IPS-18c (cell line): ENCODE measurements around the gene CRTC1.
"Not testable (repeated sequence)": the region's sequence is repeated elsewhere in the genome, so short reads cannot be mapped to it uniquely, and the experiment has no call there.

Experiments used
- H3K4me3 ChIP-seq: 2 replicates; pipeline ENCODE4 v1.7.0; 2013; ENCODE audit warnings: low read depth, mild to moderate bottlenecking, low read length, moderate library complexity; ENCODE audit not compliant: insufficient read depth
- H3K9me3 ChIP-seq: one replicate; pipeline ENCODE4 v1.6.1; 2013; ENCODE audit warnings: mild to moderate bottlenecking, low read length, moderate library complexity; ENCODE audit not compliant: control insufficient read depth, insufficient read depth

The CRTC1 gene

DNA sequence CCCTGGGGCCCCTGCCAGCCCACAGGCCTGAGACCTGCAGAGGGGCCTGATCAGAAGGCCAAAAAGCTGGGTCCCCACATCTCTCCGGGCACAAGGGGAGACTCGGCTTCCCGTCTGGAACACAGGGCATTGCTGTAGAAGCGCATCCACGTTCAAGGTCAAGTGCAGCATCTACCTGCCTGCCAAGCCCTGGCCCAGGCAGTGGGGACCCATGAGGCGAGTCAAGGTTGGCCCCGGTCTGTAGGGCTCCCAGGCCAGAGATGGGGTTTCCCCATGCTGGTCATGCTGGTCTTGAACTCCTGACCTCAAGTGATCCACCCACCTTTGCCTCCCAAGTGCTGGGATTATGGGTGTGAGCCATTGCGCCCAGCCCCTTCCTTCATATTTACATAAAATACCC is 121.2 kb downstream of the CRTC1 start:
- H3K4me3 ChIP-seq = no peak overlapping the region
- no peaks in the 10 kb centered on the region for H3K9me3 ChIP-seq

DNA sequence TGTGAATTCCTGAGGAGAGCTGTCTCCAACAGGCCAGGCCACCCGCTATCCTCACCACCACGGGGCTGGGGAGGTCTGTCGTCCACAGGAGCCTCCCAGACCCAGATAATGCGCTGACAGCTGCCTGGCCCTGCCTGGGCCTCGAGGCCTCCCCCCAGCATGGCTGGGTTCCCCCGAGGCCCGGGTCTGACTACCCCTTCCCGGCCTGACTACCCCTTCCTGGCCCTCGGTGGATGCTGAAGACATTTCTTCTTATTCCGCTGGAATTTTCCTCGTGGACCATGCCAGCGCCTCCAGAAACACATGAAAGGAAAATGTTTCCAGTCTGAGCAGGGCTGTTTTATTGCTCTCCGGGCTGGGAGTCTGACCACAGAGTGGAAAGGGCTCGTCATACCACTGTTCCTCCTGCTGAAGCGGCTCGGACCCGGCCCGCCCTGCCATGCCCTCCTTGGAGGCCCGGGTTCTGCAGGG is 124.4 kb downstream of the CRTC1 start:
- Histone ChIP-seq H3K4me3 (no peak overlapping the region), H3K9me3 (no peaks in the 10 kb centered on the region)

DNA sequence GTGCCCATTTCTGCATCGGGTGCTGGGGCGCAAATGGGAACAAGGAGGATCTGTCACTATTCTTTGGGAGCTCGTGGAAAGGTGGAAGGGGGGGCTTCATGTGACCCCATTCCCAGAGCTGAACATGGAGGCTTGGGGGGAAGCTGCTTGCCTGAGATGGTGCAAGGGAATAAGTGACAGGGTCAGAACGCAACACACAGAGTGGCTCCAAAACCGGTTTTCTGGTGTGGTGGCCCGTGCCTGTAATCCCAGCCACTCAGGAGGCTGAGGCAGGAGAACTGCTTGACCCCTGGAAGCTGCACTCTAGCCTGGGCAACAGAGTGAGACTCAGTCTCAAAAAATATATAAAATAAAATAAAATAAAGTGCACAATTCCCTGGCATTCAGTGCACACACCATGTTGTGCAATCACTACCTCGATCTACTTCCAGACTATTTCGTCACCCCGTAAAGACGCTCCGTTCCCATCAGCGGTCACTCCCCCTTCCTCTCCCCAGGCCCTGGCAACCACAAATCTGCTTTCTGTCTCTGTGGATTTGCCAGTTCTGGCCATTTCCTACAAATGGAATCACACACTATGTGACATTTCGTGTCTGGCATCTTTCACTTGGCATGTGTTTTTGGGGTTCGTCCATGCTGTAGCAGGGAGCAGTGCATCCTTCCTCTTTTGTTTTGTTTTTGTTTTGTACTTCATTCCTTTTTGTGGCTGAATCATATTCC is 125.8 kb downstream of the CRTC1 start:
- H3K9me3 ChIP-seq = no peaks in the 10 kb centered on the region

DNA sequence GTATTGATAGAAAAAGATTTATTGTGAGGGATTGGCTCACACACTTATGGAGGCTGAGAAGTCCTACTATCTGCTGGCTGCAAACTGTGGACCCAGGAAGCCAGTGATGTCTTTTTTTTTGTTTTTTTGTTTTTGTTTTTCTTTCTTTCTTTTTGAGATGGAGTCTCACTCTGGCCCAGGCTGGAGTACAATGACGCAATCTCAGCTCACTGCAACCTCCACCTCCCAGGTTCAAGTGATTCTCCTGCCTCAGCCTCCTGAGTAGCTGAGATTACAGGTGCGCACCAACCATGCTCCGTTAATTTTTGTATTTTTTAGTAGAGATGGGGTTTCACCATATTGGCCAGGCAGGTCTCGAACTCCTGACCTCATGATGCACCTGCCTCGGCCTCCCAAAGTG is 128.2 kb downstream of the CRTC1 start:
- not testable (repeated sequence) for H3K9me3 ChIP-seq, H3K4me3 ChIP-seq

More for the DNA sequence above, 125.8 kb downstream of the CRTC1 start:
- no peak overlapping the region for H3K4me3 ChIP-seq

DNA sequence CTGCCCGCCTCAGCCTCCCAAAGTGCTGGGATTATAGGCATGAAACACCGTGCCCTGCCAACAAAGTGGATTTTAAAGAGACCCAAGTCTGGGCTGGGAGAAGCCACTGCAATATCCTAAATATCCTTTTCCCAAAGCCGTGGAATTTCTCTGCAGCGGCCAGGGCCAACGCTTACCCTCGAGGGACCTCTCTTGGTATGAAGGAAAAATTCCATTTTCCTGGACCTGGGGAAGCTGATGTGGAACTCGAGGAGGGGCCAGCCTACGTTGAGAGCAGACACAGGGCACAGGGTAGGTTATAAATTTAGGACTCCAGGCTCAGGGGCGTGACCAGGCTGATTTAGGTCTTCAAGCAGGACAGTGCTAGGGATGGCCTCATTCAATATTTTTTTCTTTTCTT is 130.6 kb downstream of the CRTC1 start:
- no peaks in the 10 kb centered on the region for H3K9me3 ChIP-seq
- H3K4me3 ChIP-seq = no peak overlapping the region

DNA sequence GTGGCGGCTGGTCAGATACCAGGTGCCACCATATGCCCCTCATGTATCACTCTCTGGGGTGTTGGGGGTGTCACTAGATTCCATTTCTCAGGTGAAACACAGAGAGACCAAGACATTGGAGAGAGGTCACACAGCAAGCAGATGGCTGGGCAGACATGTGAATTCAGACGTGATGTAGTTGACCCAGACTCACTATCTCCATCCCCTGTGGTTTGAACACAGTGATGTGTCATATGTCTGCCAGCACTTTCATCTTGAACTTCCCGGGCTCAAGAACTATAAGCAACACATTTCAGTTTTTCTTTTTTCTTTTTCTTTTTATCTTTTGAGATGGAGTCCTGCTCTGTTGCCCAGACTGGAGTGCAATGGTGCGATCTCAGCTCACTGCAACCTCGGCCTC is 132.2 kb downstream of the CRTC1 start:
- Histone ChIP-seq H3K9me3 (no peaks in the 10 kb centered on the region), H3K4me3 (no peak overlapping the region)

DNA sequence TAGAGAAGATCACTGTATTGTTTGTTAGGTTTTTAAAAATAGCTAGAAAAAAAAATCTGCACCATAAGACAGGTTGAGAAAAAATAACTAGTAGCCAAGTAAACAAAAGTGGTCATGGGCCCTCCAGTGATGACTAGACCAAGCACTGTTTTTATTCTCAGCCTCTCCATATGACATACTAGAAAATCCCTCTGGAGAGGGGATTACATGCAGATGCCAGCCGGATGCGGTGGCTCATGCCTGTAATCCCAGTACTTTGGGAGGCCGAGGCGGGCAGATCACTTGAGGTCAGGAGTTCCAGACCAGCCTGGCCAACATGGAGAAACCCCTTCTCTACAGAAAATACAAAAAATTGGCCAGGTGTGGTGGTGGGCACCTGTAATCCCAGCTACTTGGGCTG is 133.2 kb downstream of the CRTC1 start:
- H3K4me3 ChIP-seq, H3K9me3 ChIP-seq: not testable (repeated sequence)

DNA sequence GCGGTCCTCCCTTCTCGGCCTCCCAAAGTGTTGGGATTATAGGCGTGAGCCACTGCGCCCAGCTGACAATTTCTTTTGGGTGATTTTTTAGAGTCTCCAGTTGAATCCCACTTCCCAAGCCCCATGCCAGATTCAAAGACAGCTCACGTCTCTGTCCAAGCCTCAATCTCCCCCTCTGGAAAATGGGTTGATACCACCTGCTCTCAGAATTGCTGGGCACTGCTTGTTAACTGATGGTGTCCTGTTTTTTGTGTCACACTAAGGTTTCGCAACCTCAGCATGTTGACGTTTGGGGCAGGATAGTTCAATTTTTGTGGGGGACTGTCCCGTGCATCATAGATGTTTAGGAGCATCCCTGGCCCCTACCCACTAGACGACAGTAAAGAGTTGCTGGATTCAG is 134.1 kb downstream of the CRTC1 start:
- H3K9me3 ChIP-seq = no peaks in the 10 kb centered on the region

DNA sequence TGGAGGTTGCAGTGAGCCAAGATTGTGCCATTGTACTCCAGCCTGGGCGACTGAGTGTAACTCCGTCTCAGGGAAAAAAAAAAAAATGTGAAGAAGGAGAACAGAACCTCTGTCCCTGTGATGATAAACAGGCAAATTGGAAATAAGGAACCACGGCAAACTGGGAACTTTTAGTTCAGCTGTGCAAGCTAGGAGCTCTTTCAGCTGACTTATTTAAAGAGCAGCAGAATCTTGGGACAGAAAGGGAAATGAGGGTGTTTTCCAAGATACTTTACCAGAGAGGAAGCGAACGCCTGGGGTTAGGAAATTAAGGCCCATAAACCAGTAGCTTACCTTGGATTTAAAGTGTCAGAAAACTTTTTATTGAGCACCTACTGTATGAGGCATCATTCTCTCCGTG is 145.3 kb downstream of the CRTC1 start:
- Histone ChIP-seq H3K9me3 (peaks cover 4% of the 10 kb centered on the region), H3K4me3 (no peak overlapping the region)

More for the DNA sequence above, 134.1 kb downstream of the CRTC1 start:
- no peak overlapping the region; the same call in 1 of the 2 replicates for H3K4me3 ChIP-seq

DNA sequence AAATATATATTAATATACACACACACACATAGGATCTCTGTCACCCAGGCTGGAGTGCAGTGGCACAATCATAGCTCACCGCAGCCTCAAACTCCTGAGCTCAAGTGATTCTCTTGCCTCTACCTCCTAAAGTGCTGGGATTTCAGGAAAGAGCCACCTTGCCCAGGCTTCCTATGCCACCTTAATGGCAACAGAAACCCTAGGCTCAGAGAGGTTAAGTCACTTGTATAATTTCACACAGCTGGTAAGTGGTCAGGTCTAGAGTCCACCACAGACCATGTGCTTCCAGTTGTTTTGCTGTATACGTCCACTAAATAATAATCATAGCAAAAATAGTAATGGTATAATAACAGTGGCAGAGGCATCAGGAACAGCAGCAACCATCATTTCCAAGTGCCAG is 147.0 kb downstream of the CRTC1 start:
- Histone ChIP-seq H3K4me3 (no peak overlapping the region), H3K9me3 (peaks cover 4% of the 10 kb centered on the region)

DNA sequence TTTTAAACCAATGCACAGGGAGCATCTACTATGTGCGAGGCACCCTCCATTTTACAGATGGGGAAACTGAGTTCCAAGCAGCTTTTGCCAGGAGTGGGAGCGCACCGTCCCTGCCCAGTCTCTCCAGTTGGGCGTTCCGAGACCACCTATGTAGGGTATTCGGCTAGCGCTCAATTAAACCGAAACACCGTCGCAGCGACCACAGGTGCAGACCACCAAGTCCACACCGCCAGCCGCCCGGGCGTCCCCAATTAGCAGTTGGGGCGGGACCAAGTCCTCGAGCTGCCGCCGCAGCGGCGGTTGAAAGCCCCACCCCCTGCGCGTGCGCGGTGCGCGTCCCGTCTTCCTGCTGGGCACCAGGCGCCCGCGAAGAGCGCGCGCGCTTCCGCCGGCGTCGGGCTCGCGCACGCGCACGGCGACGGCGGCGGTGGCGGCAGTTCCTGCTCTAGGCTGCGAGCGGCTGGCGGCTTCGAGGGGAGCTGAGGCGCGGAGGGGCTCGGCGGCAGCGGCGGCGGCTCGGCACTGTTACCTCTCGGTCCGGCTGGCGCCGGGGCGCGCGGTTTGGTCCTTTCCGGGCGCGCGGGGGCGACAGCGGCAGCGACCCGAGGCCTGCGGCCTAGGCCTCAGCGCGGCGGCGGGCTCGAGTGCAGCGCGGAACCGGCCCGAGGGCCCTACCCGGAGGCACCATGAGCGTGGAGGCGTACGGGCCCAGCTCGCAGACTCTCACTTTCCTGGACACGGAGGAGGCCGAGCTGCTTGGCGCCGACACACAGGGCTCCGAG is 148.2 kb downstream of the CRTC1 start, which contains the start of gene UPF1:
Gene UPF1 (plus strand): TSS at position 436 of the 782 bp plus-strand sequence. CDS start 251 bp downstream, at position 687.
- Histone ChIP-seq H3K9me3 (peaks cover 4% of the 10 kb centered on the region), H3K4me3 (peak within 1 kb of the TSS; percentile 50)
